HepG2 (cell line): ENCODE data around the gene SORD. TPM values are rescaled to one million over a fixed set of nuclear protein-coding genes. Genes with fewer than 3 reads are reported as not detected.

Experiments
- AHR ChIP-seq: IDR thresholded peaks from 2 replicates; pipeline ENCODE4 v1.6.1; 2018; ENCODE audit warnings: missing genetic modification reagents, missing compliant biosample characterization
- CENPX ChIP-seq: sonication (generic); formaldehyde crosslinking; IDR thresholded peaks from 2 replicates; pipeline ENCODE4 v1.9.0; 2021; ENCODE audit warnings: mild to moderate bottlenecking, missing genetic modification reagents, moderate library complexity
- HHEX ChIP-seq: IDR thresholded peaks from 2 replicates; pipeline ENCODE4 v1.6.1; 2016; ENCODE audit warnings: control low read depth
- HNRNPK ChIP-seq: fragments of 200-400 bp; formaldehyde crosslinking; IDR thresholded peaks from 2 replicates; pipeline ENCODE4 v1.6.1; 2018; ENCODE audit warnings: low read length, low read depth, moderate library complexity, mild to moderate bottlenecking; ENCODE audit not compliant: poor library complexity, severe bottlenecking
- HNRNPL ChIP-seq: fragments of 200-400 bp; formaldehyde crosslinking; IDR thresholded peaks from 2 replicates; pipeline ENCODE4 v1.6.1; 2017; ENCODE audit warnings: mild to moderate bottlenecking, low read depth, low read length
- KLF9 ChIP-seq: IDR thresholded peaks from 2 replicates; pipeline ENCODE4 v1.6.1; 2016; ENCODE audit warnings: low read depth
- LCORL ChIP-seq, 2 experiments: fragments of 450-650 bp in 1 of 2; sonication (generic) in 1 of 2; formaldehyde crosslinking in 1 of 2; IDR thresholded peaks; 2 replicates each; pipeline versions ENCODE4 v1.5.0 to v1.6.1; 2017 to 2020; ENCODE audit warnings: antibody characterized with exemption in 1 of 2, missing genetic modification reagents in 1 of 2
- NFIB ChIP-seq: sonication (generic); formaldehyde crosslinking; IDR thresholded peaks from 2 replicates; pipeline ENCODE4 v1.9.0; 2021; ENCODE audit warnings: missing genetic modification reagents, mild to moderate bottlenecking, borderline replicate concordance
- NFIC ChIP-seq: IDR thresholded peaks from 2 replicates; pipeline ENCODE4 v1.6.1; 2012; ENCODE audit warnings: mild to moderate bottlenecking, low read length, inconsistent platforms
- PAF1 ChIP-seq: IDR thresholded peaks from 2 replicates; pipeline ENCODE4 v1.6.1; 2016; ENCODE audit warnings: missing genetic modification reagents, missing compliant biosample characterization
- SETDB1 ChIP-seq: sonication (generic); formaldehyde crosslinking; IDR thresholded peaks from 2 replicates; pipeline ENCODE4 v1.5.1; 2020; ENCODE audit warnings: missing genetic modification reagents, mild to moderate bottlenecking, borderline replicate concordance
- XBP1 ChIP-seq: sonication (generic); formaldehyde crosslinking; IDR thresholded peaks from 2 replicates; pipeline ENCODE4 v1.5.0; 2020; ENCODE audit warnings: missing genetic modification reagents
- ZBTB25 ChIP-seq: IDR thresholded peaks from 2 replicates; pipeline ENCODE4 v1.6.1; 2018; ENCODE audit warnings: missing genetic modification reagents
- ZNF296 ChIP-seq: sonication (generic); formaldehyde crosslinking; conservative IDR thresholded peaks from 2 replicates; pipeline ENCODE4 v1.5.0; 2020; ENCODE audit warnings: mild to moderate bottlenecking, missing genetic modification reagents
- ZNF432 ChIP-seq: sonication (generic); formaldehyde crosslinking; IDR thresholded peaks from 2 replicates; pipeline ENCODE4 v1.5.0; 2020; ENCODE audit warnings: missing genetic modification reagents, mild to moderate bottlenecking, borderline replicate concordance
- ZNF512B ChIP-seq: sonication (generic); formaldehyde crosslinking; IDR thresholded peaks from 2 replicates; pipeline ENCODE4 v1.5.1; 2020; ENCODE audit warnings: missing genetic modification reagents, mild to moderate bottlenecking, borderline replicate concordance
- ZNF563 ChIP-seq: sonication (generic); formaldehyde crosslinking; IDR thresholded peaks from 2 replicates; pipeline ENCODE4 v1.8.0; 2022; ENCODE audit warnings: mild to moderate bottlenecking, moderate library complexity, missing genetic modification reagents
- polyA plus RNA-seq, 8 experiments: library from polyadenylated mRNA; depleted of rRNA in 3 of 8; stranded (reverse) in 7 of 8; unstranded in 1 of 8; fragments of >200 nt; fragmentation: Illumina TruSeq in 4 of 8; extraction: Trizol in 4 of 8; gene quantifications; 2 replicates each; pipeline versions ENCODE4 v1.2.1 to v1.2.3, GENCODE V29; 2011 to 2016; ENCODE audit warnings: low read depth in 4 of 8, missing spikeins in 1 of 8, mixed read lengths in 1 of 8; ENCODE audit not compliant: insufficient read depth in 1 of 8
- total RNA-seq, 5 experiments: library from RNA; depleted of rRNA; stranded (reverse); fragments of >200 nt; fragmentation: Illumina TruSeq; extraction: Trizol; gene quantifications; 2 replicates each; pipeline ENCODE4 v1.2.3, GENCODE V29; 2016; ENCODE audit warnings: low read depth in 1 of 5
- TF ChIP-seq, protein P1 (sequence below): sonication (generic); formaldehyde crosslinking; IDR thresholded peaks from 2 replicates; pipeline ENCODE4 v1.4.0; 2020; ENCODE audit warnings: missing genetic modification reagents, borderline replicate concordance
- TF ChIP-seq, protein P2 (sequence below): sonication (generic); formaldehyde crosslinking; IDR thresholded peaks from 2 replicates; pipeline ENCODE4 v1.4.0; 2020; ENCODE audit warnings: missing genetic modification reagents

SORD gene
- total and polyA plus RNA-seq, 2 of the 13 experiments (the other 11 are each of a cell fraction or from before 2014, with no cell fraction given): 59.1 to 95.3 TPM

DNA sequence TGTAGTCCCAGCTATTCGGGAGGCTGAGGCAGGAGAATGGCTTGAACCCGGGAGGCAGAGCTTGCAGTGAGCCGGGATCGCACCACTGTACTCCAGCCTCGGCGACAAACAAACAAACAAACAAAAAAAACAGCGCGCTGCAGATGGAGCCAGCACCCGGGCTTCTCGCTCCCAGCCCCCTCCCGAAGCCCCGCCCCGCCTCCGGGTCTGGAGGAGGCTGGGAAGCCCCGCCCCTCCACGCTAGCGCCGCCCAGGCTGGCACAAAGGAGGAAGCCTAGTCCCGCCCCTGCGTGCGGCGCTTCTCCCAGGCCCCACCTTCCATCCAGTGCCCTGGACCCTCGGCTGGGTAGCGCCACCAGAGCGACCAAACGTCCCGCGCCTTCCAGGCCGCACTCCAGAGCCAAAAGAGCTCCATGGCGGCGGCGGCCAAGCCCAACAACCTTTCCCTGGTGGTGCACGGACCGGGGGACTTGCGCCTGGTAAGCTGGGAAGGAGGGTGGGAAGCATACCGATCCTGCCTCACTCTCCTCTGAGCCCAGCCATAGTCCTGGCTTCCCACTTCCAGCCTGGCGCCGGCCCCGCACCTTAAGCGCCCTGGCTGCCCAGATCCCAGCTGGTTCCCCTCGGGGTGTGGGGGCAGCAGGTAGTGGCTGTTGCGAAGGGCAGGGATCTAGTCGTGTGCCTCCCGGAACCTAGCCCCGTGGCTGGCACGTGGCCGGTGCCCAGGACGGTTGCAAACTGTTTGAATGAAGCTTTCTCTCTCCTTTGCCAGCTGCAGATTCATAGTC lies at the start of gene SORD (continued):
- TF ChIP-seq ZBTB25 (CRISPR knock-in tag): no peak
- TF ChIP-seq HNRNPK: no peak
- TF ChIP-seq ZNF296 (CRISPR knock-in tag): no peak
- no peak for TF ChIP-seq ZNF432 (CRISPR knock-in tag)
- no peak for TF ChIP-seq XBP1 (CRISPR knock-in tag)
- no peak for TF ChIP-seq CENPX (CRISPR knock-in tag)
- TF ChIP-seq SETDB1 (CRISPR knock-in tag): peak; percentile 43; the same call in 1 of the 2 replicates
- TF ChIP-seq, protein P1, sequence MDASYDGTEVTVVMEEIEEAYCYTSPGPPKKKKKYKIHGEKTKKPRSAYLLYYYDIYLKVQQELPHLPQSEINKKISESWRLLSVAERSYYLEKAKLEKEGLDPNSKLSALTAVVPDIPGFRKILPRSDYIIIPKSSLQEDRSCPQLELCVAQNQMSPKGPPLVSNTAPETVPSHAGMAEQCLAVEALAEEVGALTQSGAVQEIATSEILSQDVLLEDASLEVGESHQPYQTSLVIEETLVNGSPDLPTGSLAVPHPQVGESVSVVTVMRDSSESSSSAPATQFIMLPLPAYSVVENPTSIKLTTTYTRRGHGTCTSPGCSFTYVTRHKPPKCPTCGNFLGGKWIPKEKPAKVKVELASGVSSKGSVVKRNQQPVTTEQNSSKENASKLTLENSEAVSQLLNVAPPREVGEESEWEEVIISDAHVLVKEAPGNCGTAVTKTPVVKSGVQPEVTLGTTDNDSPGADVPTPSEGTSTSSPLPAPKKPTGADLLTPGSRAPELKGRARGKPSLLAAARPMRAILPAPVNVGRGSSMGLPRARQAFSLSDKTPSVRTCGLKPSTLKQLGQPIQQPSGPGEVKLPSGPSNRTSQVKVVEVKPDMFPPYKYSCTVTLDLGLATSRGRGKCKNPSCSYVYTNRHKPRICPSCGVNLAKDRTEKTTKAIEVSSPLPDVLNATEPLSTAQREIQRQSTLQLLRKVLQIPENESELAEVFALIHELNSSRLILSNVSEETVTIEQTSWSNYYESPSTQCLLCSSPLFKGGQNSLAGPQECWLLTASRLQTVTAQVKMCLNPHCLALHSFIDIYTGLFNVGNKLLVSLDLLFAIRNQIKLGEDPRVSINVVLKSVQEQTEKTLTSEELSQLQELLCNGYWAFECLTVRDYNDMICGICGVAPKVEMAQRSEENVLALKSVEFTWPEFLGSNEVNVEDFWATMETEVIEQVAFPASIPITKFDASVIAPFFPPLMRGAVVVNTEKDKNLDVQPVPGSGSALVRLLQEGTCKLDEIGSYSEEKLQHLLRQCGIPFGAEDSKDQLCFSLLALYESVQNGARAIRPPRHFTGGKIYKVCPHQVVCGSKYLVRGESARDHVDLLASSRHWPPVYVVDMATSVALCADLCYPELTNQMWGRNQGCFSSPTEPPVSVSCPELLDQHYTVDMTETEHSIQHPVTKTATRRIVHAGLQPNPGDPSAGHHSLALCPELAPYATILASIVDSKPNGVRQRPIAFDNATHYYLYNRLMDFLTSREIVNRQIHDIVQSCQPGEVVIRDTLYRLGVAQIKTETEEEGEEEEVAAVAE: no peak
- TF ChIP-seq NFIB (CRISPR knock-in tag): peak; percentile 58; the same call in 1 of the 2 replicates
- TF ChIP-seq KLF9 (CRISPR knock-in tag): no peak
- TF ChIP-seq, protein P2, sequence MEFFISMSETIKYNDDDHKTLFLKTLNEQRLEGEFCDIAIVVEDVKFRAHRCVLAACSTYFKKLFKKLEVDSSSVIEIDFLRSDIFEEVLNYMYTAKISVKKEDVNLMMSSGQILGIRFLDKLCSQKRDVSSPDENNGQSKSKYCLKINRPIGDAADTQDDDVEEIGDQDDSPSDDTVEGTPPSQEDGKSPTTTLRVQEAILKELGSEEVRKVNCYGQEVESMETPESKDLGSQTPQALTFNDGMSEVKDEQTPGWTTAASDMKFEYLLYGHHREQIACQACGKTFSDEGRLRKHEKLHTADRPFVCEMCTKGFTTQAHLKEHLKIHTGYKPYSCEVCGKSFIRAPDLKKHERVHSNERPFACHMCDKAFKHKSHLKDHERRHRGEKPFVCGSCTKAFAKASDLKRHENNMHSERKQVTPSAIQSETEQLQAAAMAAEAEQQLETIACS (CRISPR knock-in tag): no peak
- no peak for TF ChIP-seq AHR (CRISPR knock-in tag)
- no peak for TF ChIP-seq PAF1 (CRISPR knock-in tag)
- TF ChIP-seq ZNF512B (CRISPR knock-in tag): no peak; the same call in 1 of the 2 replicates
- TF ChIP-seq ZNF563 (CRISPR knock-in tag): peak; percentile 54; the same call in 1 of the 2 replicates
- TF ChIP-seq HNRNPL: peak; percentile 91
- no peak for TF ChIP-seq HHEX (CRISPR knock-in tag)
- no peak for TF ChIP-seq NFIC
- TF ChIP-seq LCORL (IDR thresholded peaks at IDR 0.05): no peak
- TF ChIP-seq LCORL (CRISPR knock-in tag; IDR thresholded peaks at IDR 0.05): peak; percentile 55; the same call in 1 of the 2 replicates
